Activated T-cell treated with anti-CD3 and anti-CD28 coated beads, Interleukin-2, amount 50 U/mL, for 48 hours (primary cell): ENCODE data around the gene RRP15.
A peak's percentile ranks its signal among the peaks of the same experiment; 100 is the strongest.

ENCODE experiments used
- DNase-seq, 2 experiments: peaks; one replicate each; pipeline ENCODE4 v3.0.0-alpha.2; 2020

RRP15 gene

DNA sequence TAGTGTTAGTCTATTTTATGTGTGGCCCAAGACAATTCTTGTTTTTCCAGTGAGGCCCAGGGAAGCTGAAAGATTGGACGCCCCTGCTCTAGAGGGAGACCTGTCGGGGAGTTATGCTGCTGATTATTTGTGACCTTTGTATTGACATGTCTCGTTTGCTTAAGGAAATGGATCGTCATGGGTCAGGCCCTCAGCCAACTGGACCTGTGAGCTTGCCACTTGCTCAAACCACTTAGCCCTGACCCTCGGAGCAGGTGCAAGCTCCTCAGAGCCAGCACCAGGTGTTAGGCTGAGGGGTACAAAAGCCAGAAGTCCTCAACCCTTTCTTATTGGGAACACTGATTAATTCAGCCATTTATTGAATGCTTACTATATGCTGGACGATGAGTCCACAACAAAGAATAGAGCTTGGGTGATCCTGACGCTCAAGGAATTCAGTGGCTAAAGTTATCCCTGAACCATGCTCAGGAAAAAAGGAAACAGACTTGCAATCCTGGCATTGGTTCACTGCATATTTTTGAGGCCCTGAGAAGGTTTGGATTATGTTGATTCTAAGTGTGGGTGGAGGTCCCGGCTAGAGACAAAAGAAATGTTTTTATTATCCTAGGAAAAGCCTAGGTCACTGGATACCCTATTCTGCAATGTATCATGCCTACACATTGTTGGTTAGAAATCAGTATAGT lies 79.1 kb downstream of the RRP15 start:
- DNase-seq = no peak

DNA sequence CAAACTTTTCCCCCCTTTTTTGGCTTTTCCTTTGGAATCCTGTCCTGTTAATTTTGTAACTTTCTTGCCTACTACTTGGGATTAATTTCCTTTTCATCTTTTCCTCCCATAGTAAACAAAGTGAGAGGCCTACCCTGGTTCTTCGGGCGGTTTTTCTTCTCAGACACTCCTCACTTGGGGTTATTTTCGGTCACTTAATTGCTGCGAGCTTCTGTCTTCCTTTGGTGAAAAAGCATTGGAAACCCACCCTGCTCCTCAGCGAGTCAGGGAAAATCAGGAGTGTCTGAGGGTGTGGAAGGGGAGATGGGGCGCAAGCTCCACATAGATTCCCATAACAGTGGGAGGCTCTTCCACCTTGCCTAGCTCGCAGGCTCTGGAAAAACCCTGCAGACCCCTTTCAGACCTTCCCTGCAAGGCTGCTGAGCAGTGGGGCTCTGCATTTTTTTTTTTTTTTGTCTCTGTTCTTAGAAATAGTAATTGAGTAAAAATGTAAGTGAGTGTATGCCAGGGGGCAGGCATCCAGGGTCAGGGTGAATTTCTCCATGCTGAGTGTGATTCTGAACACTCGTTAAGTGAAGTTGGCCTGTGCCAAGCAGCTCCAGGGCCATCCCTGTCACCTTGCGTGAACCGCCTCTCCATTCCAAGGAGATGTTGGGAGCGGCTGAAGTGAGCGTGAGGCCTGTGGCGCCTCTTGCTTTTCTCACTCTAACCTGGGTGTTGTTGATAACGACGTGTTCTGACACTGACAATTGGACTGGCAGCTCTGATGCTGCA lies 80.3 kb downstream of the RRP15 start:
- no peak for DNase-seq

DNA sequence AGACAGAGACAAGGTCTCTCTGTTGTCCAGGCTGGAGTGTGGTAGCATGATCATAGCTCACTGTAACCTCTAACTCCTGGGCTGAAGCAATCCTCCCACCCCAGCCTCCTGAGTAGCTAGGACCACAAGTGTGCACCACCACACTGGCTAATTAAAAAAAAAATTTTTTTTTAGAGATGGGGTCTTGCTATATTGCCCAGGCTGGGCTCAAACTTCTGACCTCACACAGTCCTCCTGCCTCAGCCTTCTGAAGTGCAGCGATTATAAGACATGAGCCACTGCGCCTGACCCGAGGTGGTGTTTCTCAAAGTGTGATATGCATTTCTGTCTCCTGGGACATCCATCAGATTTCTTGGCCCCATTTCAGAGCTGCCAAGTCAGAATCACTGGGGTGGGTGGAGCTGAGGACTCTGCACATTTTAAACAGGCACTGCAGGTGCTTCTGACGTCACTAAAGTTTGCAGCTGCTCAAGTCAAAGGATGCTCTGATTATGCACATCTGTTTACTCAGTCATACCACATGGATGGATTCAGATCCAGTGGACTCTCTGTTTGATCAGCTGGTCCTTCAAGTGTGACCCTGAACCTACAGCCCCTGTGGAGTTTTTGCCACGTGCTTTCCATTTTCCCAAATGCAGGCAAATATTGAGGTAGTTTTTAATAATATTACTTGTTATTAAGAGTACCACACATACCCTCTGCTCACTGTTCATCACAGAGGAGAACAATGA lies 81.4 kb downstream of the RRP15 start:
- DNase-seq = no peak

DNA sequence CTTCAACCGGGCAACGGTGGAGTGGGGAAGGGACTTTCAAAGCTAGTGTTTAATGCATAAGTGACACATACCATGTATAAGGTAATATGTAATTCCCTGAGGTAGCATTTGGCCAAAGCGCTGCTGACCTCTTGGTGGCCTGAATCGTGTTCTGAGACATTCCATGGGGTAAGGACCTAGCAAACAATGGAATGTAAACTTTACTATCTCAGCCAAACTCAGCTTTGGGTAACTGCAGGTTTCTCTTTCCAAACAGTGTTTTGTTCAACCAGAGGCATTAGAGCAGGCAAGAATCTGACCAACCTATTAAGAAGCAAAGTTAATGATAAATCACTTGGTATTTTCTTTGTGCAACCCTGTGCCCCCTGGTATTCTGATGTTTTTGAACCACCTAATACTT lies 82.0 kb downstream of the RRP15 start:
- DNase-seq = no peak

DNA sequence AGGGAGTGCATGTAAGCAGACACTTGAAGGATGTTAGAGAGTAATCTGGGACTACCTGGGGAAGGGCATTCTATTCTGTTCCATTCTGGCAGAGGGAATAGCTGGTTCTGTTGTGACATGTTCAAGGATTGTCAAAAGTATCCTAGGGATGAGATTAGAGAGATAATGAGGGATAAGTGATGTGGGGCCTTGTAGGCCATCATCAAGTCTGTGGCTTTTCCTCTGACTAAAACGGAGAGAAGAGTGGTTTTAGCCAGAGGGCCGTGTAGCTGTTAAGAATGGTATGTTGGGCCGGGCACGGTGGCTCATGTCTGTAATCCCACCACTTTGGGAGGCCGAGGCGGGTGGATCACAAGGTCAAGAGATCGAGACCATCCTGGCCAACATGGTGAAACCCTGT lies 83.6 kb downstream of the RRP15 start:
- no peak for DNase-seq

DNA sequence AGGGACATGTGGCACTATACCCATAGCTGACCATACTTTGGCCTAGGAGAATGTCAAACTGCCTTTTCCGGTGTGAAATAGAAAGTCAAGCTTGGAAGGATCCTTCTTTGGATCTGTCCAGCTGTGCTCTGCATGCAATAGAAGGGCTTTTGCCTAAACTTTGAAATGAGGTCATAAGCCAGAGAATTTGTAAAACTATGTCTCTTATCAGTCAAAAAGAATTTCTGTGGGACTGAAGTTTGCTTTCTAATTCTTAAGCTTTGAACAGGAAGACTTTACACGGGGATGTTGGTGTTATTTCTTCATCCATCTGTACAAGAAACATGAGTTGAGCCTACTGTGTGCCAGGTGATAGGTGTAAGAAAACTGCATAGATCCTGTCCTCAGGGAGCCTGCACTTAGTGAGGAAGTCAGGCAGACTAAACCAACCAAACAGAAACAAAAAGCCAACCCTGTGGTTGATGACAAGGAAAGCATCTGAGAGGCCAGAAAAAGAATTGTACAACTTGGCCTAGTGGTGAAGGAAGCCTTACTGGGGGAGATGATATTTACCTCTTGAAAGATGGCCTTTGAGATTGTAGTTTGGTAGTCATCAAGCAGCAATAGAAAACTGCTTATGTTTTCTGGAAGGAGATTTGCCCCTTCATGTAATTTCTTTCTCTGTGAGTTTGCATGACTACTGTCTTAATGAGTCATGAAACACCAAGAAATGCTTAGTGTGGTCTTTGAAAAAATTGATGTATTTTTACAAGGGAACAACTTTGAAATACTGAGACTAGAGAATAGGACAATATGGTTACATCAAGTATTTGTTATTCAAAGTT lies 84.8 kb downstream of the RRP15 start:
- DNase-seq = no peak

DNA sequence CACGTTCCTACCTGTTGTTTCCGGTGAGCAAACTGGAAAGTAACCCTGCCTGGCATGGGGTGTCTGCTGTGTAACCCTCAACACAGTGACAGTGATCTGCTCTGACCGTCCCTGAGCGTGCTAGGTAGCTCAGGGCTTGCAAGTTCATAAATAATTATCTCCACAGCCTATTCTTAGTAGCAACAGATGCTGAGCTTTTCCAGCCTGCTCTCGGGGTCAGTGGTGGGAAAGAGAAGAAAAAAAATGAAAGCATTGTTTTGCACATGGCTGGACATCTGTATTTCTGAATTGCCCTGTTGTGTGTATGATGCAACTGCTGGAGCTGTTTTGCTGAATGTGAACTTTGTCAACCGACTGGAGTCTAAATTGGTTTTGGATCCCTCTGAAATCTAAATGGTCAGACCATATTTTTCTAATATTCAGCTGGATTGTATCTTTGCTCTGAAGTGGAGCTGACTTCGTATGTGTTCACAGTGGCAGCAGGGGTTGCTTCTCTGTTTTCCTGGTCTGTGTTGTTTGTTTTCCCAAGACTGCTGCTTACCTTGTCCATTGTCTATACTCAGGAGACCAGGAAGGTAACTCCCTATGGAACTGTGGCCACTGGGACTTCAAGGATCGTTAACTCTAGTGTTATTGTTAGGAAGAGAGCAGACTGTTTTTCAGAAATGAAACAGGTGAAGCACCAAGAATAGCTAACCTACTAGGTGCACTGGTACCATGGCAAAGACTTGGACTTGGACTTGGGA lies 87.0 kb downstream of the RRP15 start:
- DNase-seq = no peak

DNA sequence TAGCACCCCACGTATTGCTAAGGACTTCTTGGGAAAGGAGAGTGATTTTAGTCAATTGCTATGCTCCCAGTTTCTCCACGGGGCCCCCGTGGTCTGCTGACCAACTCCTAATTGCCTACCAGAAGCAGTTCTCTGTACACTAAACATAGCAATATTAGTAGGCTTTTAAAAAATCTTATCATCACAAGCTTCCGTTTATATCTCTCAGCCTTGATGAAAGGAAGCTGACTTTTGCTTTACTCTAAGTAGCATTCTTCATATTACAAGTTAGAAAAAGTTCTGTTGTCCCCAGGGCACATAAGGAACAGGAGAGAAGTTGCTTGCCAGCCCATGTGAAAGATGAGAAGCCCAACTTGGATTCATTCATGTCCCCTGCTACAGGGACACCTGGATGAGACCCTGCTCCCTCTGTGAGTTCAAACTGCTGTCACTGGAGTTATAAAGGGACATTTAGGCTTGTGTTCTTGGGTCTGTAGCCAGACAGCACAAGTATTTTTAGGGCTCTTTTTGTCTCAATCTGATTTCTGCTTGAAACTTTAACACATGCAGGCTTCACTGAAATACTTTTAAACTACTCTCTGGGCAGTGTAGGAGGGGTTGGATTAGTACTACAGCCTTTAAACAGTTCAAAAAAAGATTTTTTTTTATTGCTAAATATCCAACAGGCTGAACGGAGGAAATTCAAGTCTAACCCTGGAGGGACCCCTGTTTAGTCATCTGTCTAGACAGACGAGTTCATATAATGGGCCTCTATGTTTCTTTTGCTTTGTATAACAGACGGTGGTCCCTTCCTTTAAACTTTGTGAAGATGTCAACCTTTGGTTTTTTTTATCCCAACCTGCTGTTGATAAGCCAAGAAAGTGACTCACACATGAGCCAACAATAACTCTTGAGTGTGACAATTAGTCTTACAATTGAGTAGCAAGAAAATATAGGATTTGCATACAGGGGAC lies 89.6 kb downstream of the RRP15 start:
- DNase-seq = no peak

DNA sequence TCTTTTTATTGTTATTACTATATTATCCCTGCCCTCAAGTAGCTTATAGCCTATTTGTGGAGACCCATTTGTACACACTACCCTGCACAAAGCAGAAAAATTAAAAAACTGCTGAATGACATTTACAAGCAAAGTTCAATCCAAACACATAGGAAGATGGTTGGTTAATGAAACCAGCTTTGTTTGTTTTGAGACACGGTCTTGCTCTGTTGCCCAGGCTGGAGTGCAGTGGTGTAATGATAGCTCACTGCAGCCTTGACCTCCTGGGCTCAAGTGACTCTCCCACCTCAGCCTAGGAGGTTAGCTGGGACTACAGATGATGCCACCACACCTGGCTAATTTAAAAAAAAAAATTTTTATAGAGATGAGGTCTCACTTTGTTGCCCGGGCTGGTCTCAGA lies 91.6 kb downstream of the RRP15 start:
- no peak for DNase-seq

DNA sequence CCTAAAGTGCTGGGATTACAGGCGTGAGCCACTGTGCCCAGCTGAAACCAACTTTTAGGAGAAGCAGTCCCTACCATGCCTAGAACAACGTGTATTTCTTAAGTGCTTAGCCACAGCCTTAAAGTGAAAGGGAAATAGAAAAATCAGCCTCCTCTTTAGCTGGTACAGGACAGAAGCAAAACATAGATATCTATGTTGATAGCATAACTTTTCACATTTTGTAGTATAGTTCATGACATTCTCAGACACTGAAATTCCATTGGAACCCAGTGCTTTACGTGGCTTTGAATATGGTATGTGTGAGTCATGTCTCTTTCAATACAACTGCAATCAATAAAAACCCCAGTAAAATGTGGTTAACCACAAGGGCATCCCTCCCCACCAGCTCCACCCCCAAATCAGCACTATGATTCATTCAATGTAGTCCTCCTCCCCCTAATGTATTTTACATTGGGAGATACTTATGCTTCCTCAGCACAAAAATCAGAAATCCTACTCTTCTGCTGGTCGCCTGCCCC lies 92.1 kb downstream of the RRP15 start:
- DNase-seq = peak; percentile 74 to 77

DNA sequence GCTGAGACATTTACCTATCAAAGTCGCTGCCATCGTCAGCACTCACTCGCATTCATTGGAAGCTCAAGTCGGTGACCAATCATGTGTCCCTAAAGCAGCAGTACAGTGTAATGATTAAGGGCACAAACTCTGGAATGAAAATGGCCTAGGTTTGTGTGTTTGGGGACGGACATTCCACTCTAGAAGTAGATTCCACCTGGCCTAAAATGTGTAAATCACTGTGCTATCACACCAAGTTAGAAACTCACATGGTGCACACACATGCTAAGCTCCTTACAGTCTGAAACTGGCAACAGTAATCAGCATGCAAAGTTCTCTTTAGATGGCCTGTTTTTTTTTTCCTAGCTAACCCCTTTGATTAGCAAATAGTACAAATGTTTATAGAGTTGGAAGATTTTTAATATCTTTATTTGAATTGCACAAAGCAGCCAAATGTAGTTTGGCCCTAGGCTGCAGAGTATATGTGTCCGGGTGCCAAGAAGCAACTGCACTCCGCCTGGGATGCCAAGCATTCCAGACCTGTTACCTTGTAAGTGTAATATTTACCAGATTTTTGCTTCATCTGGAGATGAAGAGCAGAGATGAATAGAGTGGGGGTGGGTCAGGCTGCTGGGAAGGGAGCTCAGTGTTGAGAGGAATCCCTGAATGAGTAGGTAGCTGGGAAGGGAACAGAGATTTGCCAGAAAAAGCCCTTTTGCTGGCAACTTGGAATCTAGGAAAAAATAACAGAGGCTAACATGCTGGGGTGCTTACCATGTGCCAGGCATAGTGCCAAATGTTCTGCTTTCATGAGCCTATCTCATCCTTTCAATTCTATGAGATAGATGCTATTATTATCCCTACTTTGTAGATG lies 95.3 kb downstream of the RRP15 start:
- DNase-seq = no peak

DNA sequence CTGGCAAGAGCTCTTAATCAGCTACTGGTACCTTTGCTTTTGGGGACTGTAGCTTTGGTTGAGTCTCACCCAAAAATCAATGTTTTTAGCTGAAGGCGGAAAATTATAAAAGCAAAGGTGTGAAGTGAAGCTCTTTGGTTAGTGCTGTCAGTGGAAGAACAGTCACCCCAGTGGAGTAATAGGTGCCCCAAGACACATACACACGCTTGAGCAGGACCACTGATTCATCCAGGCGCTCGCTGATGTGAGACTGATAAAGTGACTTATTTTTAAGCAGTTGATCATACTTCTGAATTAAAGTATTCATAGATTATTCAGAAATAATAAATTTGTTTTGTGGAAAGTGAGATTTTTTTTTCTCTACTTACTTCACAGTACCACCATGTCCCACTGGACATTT lies 97.2 kb downstream of the RRP15 start:
- DNase-seq = no peak

DNA sequence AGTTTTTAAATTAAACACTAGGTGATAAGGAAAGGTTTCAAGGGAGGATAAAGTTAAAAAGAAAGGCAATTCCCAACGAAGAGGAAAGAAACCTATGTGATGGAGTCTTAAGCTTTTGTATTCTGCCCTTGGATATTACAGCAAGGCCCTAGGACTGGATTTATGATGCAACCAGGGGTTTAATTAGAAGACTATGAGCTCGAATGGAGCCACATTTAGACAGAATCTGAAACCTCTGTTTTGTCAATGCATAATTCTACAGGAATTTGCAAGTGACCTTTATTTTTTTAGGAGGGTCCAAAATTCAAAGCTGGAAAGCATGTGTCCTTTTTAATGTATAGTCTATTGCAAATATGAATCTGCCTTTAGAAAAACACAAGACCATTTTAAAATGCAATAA lies 98.0 kb downstream of the RRP15 start:
- DNase-seq = no peak

DNA sequence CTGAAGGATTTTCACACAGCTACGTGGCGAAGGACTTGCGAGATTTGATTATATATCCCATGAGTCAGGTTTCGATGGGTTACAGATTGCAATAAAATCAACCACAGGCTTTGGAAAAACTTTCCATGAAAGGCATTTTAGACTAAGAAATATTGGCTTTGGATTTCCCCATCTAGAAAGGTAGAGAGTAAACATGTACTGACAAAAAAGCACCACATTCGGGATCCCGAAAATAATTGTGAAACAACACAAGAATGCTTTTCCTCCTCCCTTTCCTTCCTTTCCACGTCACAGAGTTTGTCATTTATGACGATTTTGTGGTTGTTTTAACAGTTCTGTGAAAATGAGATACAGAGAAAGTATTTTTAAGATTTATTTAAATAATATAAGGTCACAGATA lies 98.6 kb downstream of the RRP15 start:
- no peak for DNase-seq

DNA sequence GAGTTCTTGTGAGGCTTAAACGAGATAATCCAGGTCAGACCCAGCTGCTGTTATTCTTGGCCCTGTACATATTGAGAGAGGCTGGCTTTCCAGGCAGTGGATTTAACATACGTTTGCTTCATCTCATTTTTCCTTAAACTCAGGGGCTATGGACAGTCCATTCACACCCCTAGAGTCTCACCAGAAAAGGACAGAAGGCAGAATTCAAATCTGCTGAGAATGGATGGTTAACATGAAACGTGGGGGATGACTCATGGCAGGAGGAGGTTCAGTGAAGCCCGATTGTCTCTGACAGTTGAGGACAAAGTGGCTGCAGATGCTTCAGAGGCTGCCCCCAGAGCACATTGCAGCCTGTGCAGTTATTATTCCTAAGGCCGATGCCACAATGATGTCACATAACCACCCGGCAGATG lies 99.5 kb downstream of the RRP15 start:
- no peak for DNase-seq
